Mucosa of descending colon (tissue), 3 donors: Measurements from ENCODE around the gene JTB. TPM values are rescaled to one million over a fixed set of nuclear protein-coding genes. Genes with fewer than 3 reads are reported as not detected.

Experiments used
- ATAC-seq: fragments of 200-7000 bp; cut with Tn5 transposase; one replicate; pipeline ENCODE4 v1.9.1; 2020; ENCODE audit warnings: mild to moderate bottlenecking, moderate library complexity
- DNase-seq, 3 donors: peaks; one replicate each; pipeline ENCODE4 v3.0.0-alpha.2; 2020
- H3K36me3 ChIP-seq: fragments of 200-600 bp; one replicate; pipeline ENCODE4 v1.8.0; 2021; ENCODE audit warnings: low read depth, mild to moderate bottlenecking
- H3K4me1 ChIP-seq: fragments of 200-600 bp; one replicate; pipeline ENCODE4 v1.8.0; 2021; ENCODE audit warnings: low read depth, mild to moderate bottlenecking
- H3K4me3 ChIP-seq: fragments of 200-600 bp; one replicate; pipeline ENCODE4 v1.8.0; 2021; ENCODE audit warnings: mild to moderate bottlenecking
- H3K9me3 ChIP-seq: fragments of 200-600 bp; one replicate; pipeline ENCODE4 v1.8.0; 2021; ENCODE audit warnings: mild to moderate bottlenecking
- intact Hi-C, 2 donors: fragments of 100-400 bp; cut with DNase I in 1 of 2; cut with micrococcal nuclease in 1 of 2; formaldehyde crosslinking; loops; one replicate each; pipeline versions ENCODE4 v1.11.0 to v1.11.1; 2022; cut with DNase I, micrococcal nuclease
- microRNA-seq: library from miRNA; unstranded; fragments of <30 nt; microRNA quantifications from one replicate; pipeline ENCODE4, GENCODE V29; 2019
- total RNA-seq, 3 donors: library from RNA; stranded (reverse); fragmentation: NEBNext Ultra II Directional in 2 of 3; extraction: Animal tissue kit (Norgen Biotek cat#: 25700) in 2 of 3; gene quantifications; one replicate each; pipeline versions ENCODE4 v1.2.1 to v1.2.4, GENCODE V29; 2021 to 2023
- TF ChIP-seq, protein P1 (sequence below): fragments of 200-600 bp; IDR thresholded peaks from one replicate; pipeline ENCODE4 v1.8.0; 2022; ENCODE audit warnings: antibody characterized with exemption, mild to moderate bottlenecking
- donor health status: DM: no; HTN: no; CAD: no; lungs with moderate emphysema.
- donor health status: DM: no; HTN: no; CAD: no.
- donor health status: DM: no; HTN: yes; CAD: no.

JTB gene
- total RNA-seq, 3 donors from 2014 or later: 119 to 153 (median 124) TPM

GRCh38 chr1:153928245-153928644 is 49.2 kb downstream of the JTB start:
- DNase-seq (no peak), ATAC-seq (no peak)
- TF ChIP-seq, protein P1, sequence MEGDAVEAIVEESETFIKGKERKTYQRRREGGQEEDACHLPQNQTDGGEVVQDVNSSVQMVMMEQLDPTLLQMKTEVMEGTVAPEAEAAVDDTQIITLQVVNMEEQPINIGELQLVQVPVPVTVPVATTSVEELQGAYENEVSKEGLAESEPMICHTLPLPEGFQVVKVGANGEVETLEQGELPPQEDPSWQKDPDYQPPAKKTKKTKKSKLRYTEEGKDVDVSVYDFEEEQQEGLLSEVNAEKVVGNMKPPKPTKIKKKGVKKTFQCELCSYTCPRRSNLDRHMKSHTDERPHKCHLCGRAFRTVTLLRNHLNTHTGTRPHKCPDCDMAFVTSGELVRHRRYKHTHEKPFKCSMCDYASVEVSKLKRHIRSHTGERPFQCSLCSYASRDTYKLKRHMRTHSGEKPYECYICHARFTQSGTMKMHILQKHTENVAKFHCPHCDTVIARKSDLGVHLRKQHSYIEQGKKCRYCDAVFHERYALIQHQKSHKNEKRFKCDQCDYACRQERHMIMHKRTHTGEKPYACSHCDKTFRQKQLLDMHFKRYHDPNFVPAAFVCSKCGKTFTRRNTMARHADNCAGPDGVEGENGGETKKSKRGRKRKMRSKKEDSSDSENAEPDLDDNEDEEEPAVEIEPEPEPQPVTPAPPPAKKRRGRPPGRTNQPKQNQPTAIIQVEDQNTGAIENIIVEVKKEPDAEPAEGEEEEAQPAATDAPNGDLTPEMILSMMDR: no peak
- no peaks in the 10 kb centered on the region for H3K36me3 ChIP-seq
- H3K4me3 ChIP-seq: no peak overlapping the region
- no peaks in the 10 kb centered on the region for H3K9me3 ChIP-seq
- intact Hi-C loops: no loop called here
- peaks cover 4% of the 10 kb centered on the region for H3K4me1 ChIP-seq

- Histone ChIP-seq H3K4me3 (no peak overlapping the region), H3K36me3 (no peaks in the 10 kb centered on the region), H3K4me1 (peaks cover 7% of the 10 kb centered on the region), H3K9me3 (no peaks in the 10 kb centered on the region)
- DNase-seq (no peak), ATAC-seq (no peak)
- intact Hi-C loops: no loop called here
- TF ChIP-seq, protein P1: no peak
These were observed 51.1 kb downstream of the JTB start for GRCh38 chr1:153926405-153926804.

Small RNA genes within 50 kb of the gene (microRNA-seq; reads per million reads assigned to microRNA genes)
- not detected for gene MIR6737

Other genes starting within 250 kb of the JTB start
- 10 to 100 TPM; 30.6 to 52.3 (median 36.1) TPM for gene INTS3, start 249.6 kb downstream of the JTB start, total RNA-seq
- gene SLC27A3, start 202.3 kb downstream of the JTB start, total RNA-seq: 10 to 100 TPM; 17.9 to 35.1 (median 22.9) TPM
- gene GATAD2B, start 54.7 kb downstream of the JTB start, total RNA-seq: 10 to 100 TPM; 34.4 to 64.8 (median 36.3) TPM
- gene DENND4B, start 31.0 kb downstream of the JTB start, total RNA-seq: 10 to 100 TPM; 44.3 to 65.6 (median 46.5) TPM
- 10 to 100 TPM; 30.0 to 47.3 (median 47.1) TPM for gene CRTC2, start 19.1 kb downstream of the JTB start, total RNA-seq
- 10 to 100 TPM; 66.7 to 74.7 (median 66.7) TPM for gene SLC39A1, start 14.1 kb downstream of the JTB start, total RNA-seq
- 10 to 100 TPM in 2 of 3 donors, 1 to 10 TPM in 1; 9.9 to 26.9 (median 23.0) TPM for gene CREB3L4, start 9.8 kb downstream of the JTB start, total RNA-seq
- gene RAB13, start 8.7 kb upstream of the JTB start, total RNA-seq: 10 to 100 TPM; 55.4 to 82.5 (median 77.5) TPM
- gene RPS27, start 13.1 kb upstream of the JTB start, total RNA-seq: 1,000 to 10,000 TPM; 1,116 to 1,231 (median 1,134) TPM
- under 1 TPM in 1 of 3 donors, not detected in 2; 0.06 TPM for gene NUP210L, start 177.4 kb upstream of the JTB start, total RNA-seq
- 100 to 1,000 TPM; 260 to 585 (median 412) TPM for gene TPM3, start 214.4 kb upstream of the JTB start, total RNA-seq
- not detected for gene CFAP141, start 228.7 kb upstream of the JTB start, total RNA-seq
- 100 to 1,000 TPM in 1 of 3 donors, 10 to 100 TPM in 2; 92.7 to 119 (median 99.3) TPM for gene UBAP2L, start 243.3 kb upstream of the JTB start, total RNA-seq